Ascending aorta (tissue), 2 donors: ENCODE data around the gene KCNK18. TPM values are rescaled to one million over a fixed set of nuclear protein-coding genes. Genes with fewer than 3 reads are reported as not detected.

Experiments used
- DNase-seq, 2 donors: peaks; one replicate each; pipeline ENCODE4 v3.0.0-alpha.2; 2019; ENCODE audit warnings: low spot score in 2 of 2
- H3K27ac ChIP-seq, 2 donors: fragments of 200-600 bp; sonication (generic); one replicate each; pipeline ENCODE4 v1.5.1; 2016 to 2017; ENCODE audit warnings: mild to moderate bottlenecking in 1 of 2
- H3K27me3 ChIP-seq: fragments of 200-600 bp; sonication (generic); one replicate; pipeline ENCODE4 v1.5.1; 2017
- H3K36me3 ChIP-seq, 2 donors: fragments of 200-600 bp; sonication (generic); one replicate each; pipeline ENCODE4 v1.5.1; 2016
- H3K4me1 ChIP-seq, 2 donors: fragments of 200-600 bp; sonication (generic); one replicate each; pipeline ENCODE4 v1.5.1; 2016 to 2017; ENCODE audit warnings: mild to moderate bottlenecking in 1 of 2
- H3K4me3 ChIP-seq, 2 donors: fragments of 200-600 bp; sonication (generic); one replicate each; pipeline ENCODE4 v1.5.1; 2016 to 2017; ENCODE audit warnings: mild to moderate bottlenecking in 1 of 2
- H3K9me3 ChIP-seq, 2 donors: fragments of 200-600 bp; sonication (generic); one replicate each; pipeline ENCODE4 v1.5.1; 2016
- CTCF ChIP-seq, 3 experiments: fragments of 200-600 bp in 2 of 3; fragments of 450-650 bp in 1 of 3; sonication (generic) in 2 of 3; IDR thresholded peaks; one replicate each; pipeline ENCODE4 v1.5.1; 2016 to 2019; ENCODE audit warnings: antibody characterized with exemption in 3 of 3, mild to moderate bottlenecking in 1 of 3, moderate library complexity in 1 of 3
- intact Hi-C: fragments of 100-400 bp; cut with DNase I; formaldehyde crosslinking; loops from one replicate; pipeline ENCODE4 v1.15.1; 2023
- total RNA-seq: library from RNA; depleted of rRNA; stranded (reverse); fragments of >200 nt; gene quantifications from one replicate; pipeline ENCODE4 v1.1.0, GENCODE V29; 2016

Gene KCNK18
- total RNA-seq, 1 donor from 2014 or later = not detected

- no peaks in the 10 kb centered on the region for H3K9me3 ChIP-seq
- H3K4me1 ChIP-seq = no peaks in the 10 kb centered on the region
- intact Hi-C loops = no loop called here
- no peak overlapping the region for H3K4me3 ChIP-seq
- H3K27me3 ChIP-seq = peaks cover 7% of the 10 kb centered on the region
- H3K27ac ChIP-seq = no peak overlapping the region
- no peaks in the 10 kb centered on the region for H3K36me3 ChIP-seq
- DNase-seq = no peak
- TF ChIP-seq CTCF (IDR thresholded peaks at IDR 0.05) = no peak
Observed at GRCh38 chr10:117237401-117237991, 40.2 kb downstream of the KCNK18 start.

GRCh38 chr10:117239051-117239450 lies 41.8 kb downstream of the KCNK18 start:
- DNase-seq = no peak
- no peak overlapping the region for H3K27ac ChIP-seq
- peaks cover 7% of the 10 kb centered on the region for H3K27me3 ChIP-seq
- H3K4me1 ChIP-seq = no peaks in the 10 kb centered on the region
- no peaks in the 10 kb centered on the region for H3K9me3 ChIP-seq
- intact Hi-C loops = no loop called here
- no peak for TF ChIP-seq CTCF (IDR thresholded peaks at IDR 0.05)
- no peak overlapping the region for H3K4me3 ChIP-seq
- no peaks in the 10 kb centered on the region for H3K36me3 ChIP-seq

GRCh38 chr10:117239721-117240620 lies 42.7 kb downstream of the KCNK18 start:
- no peak overlapping the region for H3K27ac ChIP-seq
- no peak for DNase-seq
- intact Hi-C loops = no loop called here

GRCh38 chr10:117240621-117241529 lies 43.6 kb downstream of the KCNK18 start, which contains the start of gene SLC18A2:
TSS of gene SLC18A2 (plus strand) at chr10:117241114. CDS start at chr10:117241694, 580 bp downstream.
- Histone ChIP-seq H3K4me1 (no peaks in the 10 kb centered on the region), H3K9me3 (no peaks in the 10 kb centered on the region), H3K4me3 (peak within 1 kb of the TSS in 1 of 2 donors; percentile 19), H3K36me3 (no peaks in the 10 kb centered on the region), H3K27ac (no peak within 1 kb of the TSS), H3K27me3 (peaks cover 7% of the 10 kb centered on the region)
- no peak for TF ChIP-seq CTCF (IDR thresholded peaks at IDR 0.05)
- intact Hi-C loops = no loop called here
- DNase-seq = no peak

More at GRCh38 chr10:117239721-117240620, 42.7 kb downstream of the KCNK18 start:
- H3K27me3 ChIP-seq = peaks cover 7% of the 10 kb centered on the region
- no peaks in the 10 kb centered on the region for H3K4me1 ChIP-seq
- H3K36me3 ChIP-seq = no peaks in the 10 kb centered on the region
- no peak for TF ChIP-seq CTCF (IDR thresholded peaks at IDR 0.05)
- no peaks in the 10 kb centered on the region for H3K9me3 ChIP-seq
- H3K4me3 ChIP-seq = no peak overlapping the region
